H9 (cell line): ENCODE measurements around the gene MPPE1. TPM values are rescaled to one million over a fixed set of nuclear protein-coding genes. Genes with fewer than 3 reads are reported as not detected.

Experiments used
- DNase-seq: peaks from one replicate; pipeline ENCODE4 v3.0.0-alpha.2; 2017
- H2AFZ ChIP-seq: one replicate; pipeline ENCODE4 v1.6.1; 2013; ENCODE audit warnings: mild to moderate bottlenecking, low read length, control low read depth, moderate library complexity
- H2AK5ac ChIP-seq: 2 replicates; pipeline ENCODE4 v1.6.1; 2013; ENCODE audit warnings: low read length, control low read depth, mixed read lengths; ENCODE audit not compliant: insufficient read length
- H2BK120ac ChIP-seq: one replicate; pipeline ENCODE4 v1.6.1; 2013; ENCODE audit warnings: low read depth, mild to moderate bottlenecking, low read length, control low read depth, inconsistent platforms; ENCODE audit not compliant: poor library complexity, severe bottlenecking
- H2BK12ac ChIP-seq: 2 replicates; pipeline ENCODE4 v1.6.1; 2013; ENCODE audit warnings: low read length, control low read depth, mixed read lengths, low read depth; ENCODE audit not compliant: insufficient read length
- H2BK15ac ChIP-seq: 2 replicates; pipeline ENCODE4 v1.6.1; 2013; ENCODE audit warnings: low read depth, low read length, control low read depth
- H2BK20ac ChIP-seq: one replicate; pipeline ENCODE4 v1.6.1; 2013; ENCODE audit warnings: low read depth, mild to moderate bottlenecking, low read length, control low read depth, inconsistent platforms; ENCODE audit not compliant: poor library complexity, severe bottlenecking
- H2BK5ac ChIP-seq: 2 replicates; pipeline ENCODE4 v1.6.1; 2013; ENCODE audit warnings: low read length, control low read depth, mixed read lengths; ENCODE audit not compliant: insufficient read length
- H3K14ac ChIP-seq: 2 replicates; pipeline ENCODE4 v1.6.1; 2013; ENCODE audit warnings: low read length, control low read depth; ENCODE audit not compliant: insufficient read depth
- H3K18ac ChIP-seq: 2 replicates; pipeline ENCODE4 v1.6.1; 2013; ENCODE audit warnings: low read depth, mild to moderate bottlenecking, mixed read lengths, low read length, control low read depth; ENCODE audit not compliant: insufficient read length
- H3K23ac ChIP-seq: 2 replicates; pipeline ENCODE4 v1.6.1; 2013; ENCODE audit warnings: low read length, control low read depth, mixed read lengths, low read depth; ENCODE audit not compliant: insufficient read length
- H3K23me2 ChIP-seq: 2 replicates; pipeline ENCODE4 v1.6.1; 2013; ENCODE audit warnings: low read depth, mild to moderate bottlenecking, mixed read lengths, low read length, control low read depth; ENCODE audit not compliant: insufficient read length, poor library complexity, severe bottlenecking
- H3K27ac ChIP-seq: 2 replicates; pipeline ENCODE4 v1.5.1; 2013; ENCODE audit warnings: low read length, control low read depth, mixed read lengths, low read depth; ENCODE audit not compliant: insufficient read length
- H3K27me3 ChIP-seq: 2 replicates; pipeline ENCODE4 v1.6.1; 2013; ENCODE audit warnings: low read length, control low read depth, inconsistent platforms; ENCODE audit not compliant: insufficient read depth
- H3K4ac ChIP-seq: 2 replicates; pipeline ENCODE4 v1.6.1; 2013; ENCODE audit warnings: low read depth, mild to moderate bottlenecking, control low read depth, inconsistent platforms, low read length, moderate library complexity
- H3K4me1 ChIP-seq: 2 replicates; pipeline ENCODE4 v1.6.1; 2013; ENCODE audit warnings: low read length, control low read depth, inconsistent platforms; ENCODE audit not compliant: insufficient read depth
- H3K4me2 ChIP-seq: 2 replicates; pipeline ENCODE4 v1.6.1; 2013; ENCODE audit warnings: low read length, control low read depth, mixed read lengths; ENCODE audit not compliant: insufficient read length, insufficient read depth
- H3K56ac ChIP-seq: 2 replicates; pipeline ENCODE4 v1.6.1; 2013; ENCODE audit warnings: low read depth, mild to moderate bottlenecking, mixed read lengths, low read length, control low read depth; ENCODE audit not compliant: insufficient read length
- H3K79me1 ChIP-seq: 2 replicates; pipeline ENCODE4 v1.6.1; 2013; ENCODE audit warnings: low read depth, mild to moderate bottlenecking, moderate library complexity, low read length, control low read depth, inconsistent platforms; ENCODE audit not compliant: insufficient read depth, poor library complexity, severe bottlenecking
- H3K79me2 ChIP-seq: 2 replicates; pipeline ENCODE4 v1.6.1; 2013; ENCODE audit warnings: low read length, control low read depth, inconsistent platforms; ENCODE audit not compliant: insufficient read depth
- H3K9ac ChIP-seq: 2 replicates; pipeline ENCODE4 v1.6.1; 2013; ENCODE audit warnings: low read length, control low read depth, mixed read lengths; ENCODE audit not compliant: insufficient read length; ENCODE audit errors: extremely low read depth
- H3K9me3 ChIP-seq: one replicate; pipeline ENCODE4 v1.6.1; 2013; ENCODE audit warnings: low read depth, low read length, inconsistent platforms; ENCODE audit not compliant: control insufficient read depth
- H3T11ph ChIP-seq: one replicate; pipeline ENCODE4 v1.6.1; 2013; ENCODE audit warnings: mild to moderate bottlenecking, low read length, control low read depth, inconsistent platforms
- H4K20me1 ChIP-seq: one replicate; pipeline ENCODE4 v1.6.1; 2013; ENCODE audit not compliant: control insufficient read depth, insufficient read length, insufficient read depth
- H4K5ac ChIP-seq: 2 replicates; pipeline ENCODE4 v1.6.1; 2013; ENCODE audit warnings: low read depth, mild to moderate bottlenecking, mixed read lengths, low read length, control low read depth; ENCODE audit not compliant: insufficient read length
- H4K8ac ChIP-seq: replicated peaks from 2 replicates; pipeline ENCODE4 v1.6.1; 2013; ENCODE audit warnings: low read length, control low read depth, mixed read lengths, low read depth; ENCODE audit not compliant: insufficient read length
- H4K91ac ChIP-seq: 2 replicates; pipeline ENCODE4 v1.6.1; 2013; ENCODE audit warnings: low read depth, mild to moderate bottlenecking, moderate library complexity, mixed read lengths, low read length, control low read depth; ENCODE audit not compliant: insufficient read length
- H3K27ac Mint-ChIP-seq, 3 experiments: 2 replicates in 2 of 3; 3 replicates in 1 of 3; pipeline ENCODE4 v1.8.0; 2020 to 2021; ENCODE audit warnings: mixed read lengths in 3 of 3, mild to moderate bottlenecking in 1 of 3, moderate library complexity in 1 of 3
- H3K27me3 Mint-ChIP-seq: 2 replicates; pipeline ENCODE4 v1.8.0; 2021; ENCODE audit warnings: low read depth, mild to moderate bottlenecking, moderate library complexity, mixed read lengths
- H3K36me3 Mint-ChIP-seq, 3 experiments: 2 replicates in 2 of 3; 3 replicates in 1 of 3; pipeline ENCODE4 v1.8.0; 2020 to 2021; ENCODE audit warnings: low read depth in 3 of 3, mixed read lengths in 3 of 3; ENCODE audit not compliant: insufficient read depth in 1 of 3
- H3K4me1 Mint-ChIP-seq, 2 experiments: 2 replicates each; pipeline ENCODE4 v1.8.0; 2020; ENCODE audit warnings: mixed read lengths in 2 of 2
- H3K4me3 Mint-ChIP-seq, 2 experiments: 2 replicates in 1 of 2; 3 replicates in 1 of 2; pipeline ENCODE4 v1.8.0; 2020 to 2021; ENCODE audit warnings: mild to moderate bottlenecking in 2 of 2, mixed read lengths in 2 of 2, moderate library complexity in 1 of 2
- H3K9me3 Mint-ChIP-seq, 2 experiments: 2 replicates in 1 of 2; 3 replicates in 1 of 2; pipeline ENCODE4 v1.8.0; 2020; ENCODE audit warnings: mild to moderate bottlenecking in 2 of 2, mixed read lengths in 2 of 2, moderate library complexity in 1 of 2
- WGBS: extraction: QIAGEN DNeasy Blood & Tissue Kit; methylation state at CpG from one replicate; pipeline ENCODE4 v1.1.7; 2013; ENCODE audit warnings: missing lambda C conversion rate, low lambda C conversion rate, mixed read lengths; ENCODE audit not compliant: insufficient read length; ENCODE audit errors: extremely low coverage; 5-methylcytosine and 5-hydroxymethylcytosine counted together
- total RNA-seq: library from RNA; stranded (reverse); gene quantifications from 2 replicates; pipeline ENCODE4 v1.2.1, GENCODE V29; 2021
- TF ChIP-seq, protein P1 (sequence below): fragments of 200-600 bp; sonication (generic); conservative IDR thresholded peaks from 3 replicates; pipeline ENCODE4 v1.8.0; 2021; ENCODE audit warnings: antibody characterized with exemption, mild to moderate bottlenecking

MPPE1 gene
- total RNA-seq, 1 experiment from 2014 or later, result 13.2 TPM

DNA sequence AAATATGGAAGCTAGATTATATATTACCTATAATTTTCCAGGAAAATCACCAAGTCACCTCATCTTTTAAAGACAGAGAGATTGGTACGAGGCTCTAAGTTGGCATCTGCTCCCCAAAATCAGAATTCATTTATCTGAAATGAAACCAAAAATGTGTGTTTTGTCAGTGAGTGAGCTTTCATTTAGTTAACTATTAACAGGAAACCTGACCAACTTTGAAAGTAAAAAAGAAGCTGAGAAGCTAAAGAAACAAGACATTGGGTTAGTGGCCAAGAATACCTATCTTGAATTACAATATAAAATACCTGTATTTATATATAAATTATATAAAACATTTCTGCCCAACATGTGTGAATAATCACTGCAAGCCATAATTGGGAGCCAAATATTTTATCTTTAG lies 1.9 kb downstream of the MPPE1 start:
- Histone ChIP-seq H4K5ac (no peak overlapping the region), H2BK20ac (no peak overlapping the region), H2BK15ac (no peak overlapping the region), H3K9me3 (no peaks in the 10 kb centered on the region), H3K23ac (no peak overlapping the region), H4K91ac (no peak overlapping the region), H3K56ac (no peak overlapping the region), H3K9ac (no peak overlapping the region), H3K23me2 (peaks cover 4% of the 10 kb centered on the region), H3K79me1 (no peaks in the 10 kb centered on the region), H2AK5ac (no peak overlapping the region), H3T11ph (no peak overlapping the region), H4K8ac (no peak overlapping the region), H2BK12ac (no peak overlapping the region), H2BK120ac (no peak overlapping the region), H3K27ac (no peak overlapping the region), H2AFZ (no peak overlapping the region), H3K4me2 (no peak overlapping the region), H3K4ac (no peak overlapping the region), H3K27me3 (no peaks in the 10 kb centered on the region), H3K14ac (no peak overlapping the region), H3K18ac (no peak overlapping the region), H3K4me1 (peaks cover 7% of the 10 kb centered on the region), H4K20me1 (no peaks in the 10 kb centered on the region), H3K79me2 (no peaks in the 10 kb centered on the region), H2BK5ac (no peak overlapping the region)
- Mint-ChIP-seq H3K4me1 (peaks cover 43 to 48% of the 10 kb centered on the region in 2 experiments), H3K27ac (0 out of 7 replicates have a peak overlapping the region, but pooled peaks of 1 of the 3 experiments have one; percentile 27), H3K9me3 (no peaks in the 10 kb centered on the region), H3K36me3 (peaks cover 0 to 5% (median 0%) of the 10 kb centered on the region in 3 experiments; a peak in 3 of 7 replicates), H3K4me3 (peak overlapping the region in 1 of 2 experiments; percentile 49; a peak in 2 of 5 replicates), H3K27me3 (no peaks in the 10 kb centered on the region; the same call in 1 of the 2 replicates)
- WGBS, result no CpG with 5 or more reads among the region's 1 CpG
- TF ChIP-seq, protein P1, sequence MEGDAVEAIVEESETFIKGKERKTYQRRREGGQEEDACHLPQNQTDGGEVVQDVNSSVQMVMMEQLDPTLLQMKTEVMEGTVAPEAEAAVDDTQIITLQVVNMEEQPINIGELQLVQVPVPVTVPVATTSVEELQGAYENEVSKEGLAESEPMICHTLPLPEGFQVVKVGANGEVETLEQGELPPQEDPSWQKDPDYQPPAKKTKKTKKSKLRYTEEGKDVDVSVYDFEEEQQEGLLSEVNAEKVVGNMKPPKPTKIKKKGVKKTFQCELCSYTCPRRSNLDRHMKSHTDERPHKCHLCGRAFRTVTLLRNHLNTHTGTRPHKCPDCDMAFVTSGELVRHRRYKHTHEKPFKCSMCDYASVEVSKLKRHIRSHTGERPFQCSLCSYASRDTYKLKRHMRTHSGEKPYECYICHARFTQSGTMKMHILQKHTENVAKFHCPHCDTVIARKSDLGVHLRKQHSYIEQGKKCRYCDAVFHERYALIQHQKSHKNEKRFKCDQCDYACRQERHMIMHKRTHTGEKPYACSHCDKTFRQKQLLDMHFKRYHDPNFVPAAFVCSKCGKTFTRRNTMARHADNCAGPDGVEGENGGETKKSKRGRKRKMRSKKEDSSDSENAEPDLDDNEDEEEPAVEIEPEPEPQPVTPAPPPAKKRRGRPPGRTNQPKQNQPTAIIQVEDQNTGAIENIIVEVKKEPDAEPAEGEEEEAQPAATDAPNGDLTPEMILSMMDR, result no peak
- no peak for DNase-seq
